Endothelial cell of umbilical vein (primary cell): Measurements from ENCODE around the gene TMEM131. TPM values are rescaled to one million over a fixed set of nuclear protein-coding genes. Genes with fewer than 3 reads are reported as not detected.

ENCODE experiments used
- BruUV-seq: library from RNA; stranded (reverse); fragments of 400-500 nt; replicated peaks from 2 replicates; lab custom pipeline; 2021; lab: Mats Ljungman, UMichigan
- CTCF ChIA-PET: fragments of 300-600, 350-600 bp; sonication (Branson Sonifier 250); formaldehyde crosslinking; loops from one replicate; lab custom pipeline; 2021; ENCODE audit warnings: antibody characterized with exemption, inconsistent platforms; lab: Charles Lee
- POLR2A ChIA-PET: fragments of 300-600, 350-600 bp; sonication (Branson Sonifier 250); formaldehyde crosslinking; loops from one replicate; lab custom pipeline; 2021; ENCODE audit warnings: antibody characterized with exemption, inconsistent platforms; lab: Charles Lee
- DNase-seq: peaks from one replicate; pipeline ENCODE4 v3.0.0-alpha.2; 2011; ENCODE audit warnings: low read depth, low spot score
- FAIRE-seq: peaks from 2 replicates; lab custom pipeline; 2011; peaks lifted over from hg19 to GRCh38; lab: Jason Lieb, UNC
- H2AFZ ChIP-seq: 2 replicates; pipeline ENCODE4 v1.6.0; 2012; ENCODE audit warnings: low read depth, low read length, control low read depth, inconsistent platforms
- H3K27ac ChIP-seq: 2 replicates; pipeline ENCODE4 v1.5.1; 2011; ENCODE audit warnings: low read depth, mild to moderate bottlenecking, control low read depth, low read length, moderate library complexity; ENCODE audit not compliant: insufficient read depth
- H3K27me3 ChIP-seq, 2 experiments: 2 replicates each; pipeline versions ENCODE4 v1.6.0 to v1.6.1; 2011; ENCODE audit warnings: low read length in 2 of 2, mixed read lengths in 1 of 2; ENCODE audit not compliant: control insufficient read depth in 2 of 2, insufficient read depth in 2 of 2
- H3K36me3 ChIP-seq, 2 experiments: 2 replicates in 1 of 2; 3 replicates in 1 of 2; pipeline ENCODE4 v1.5.1; 2011; ENCODE audit warnings: low read length in 2 of 2, mild to moderate bottlenecking in 1 of 2, moderate library complexity in 1 of 2; ENCODE audit not compliant: control insufficient read depth in 2 of 2, insufficient read depth in 2 of 2; ENCODE audit errors: extremely low read depth in 1 of 2
- H3K4me1 ChIP-seq: 3 replicates; pipeline ENCODE4 v1.5.1; 2011; ENCODE audit warnings: mild to moderate bottlenecking, low read length; ENCODE audit not compliant: control insufficient read depth, insufficient read depth; ENCODE audit errors: extremely low read depth
- H3K4me2 ChIP-seq: 2 replicates; pipeline ENCODE4 v1.6.1; 2011; ENCODE audit warnings: low read length, control low read depth, mixed read lengths; ENCODE audit not compliant: insufficient read depth
- H3K4me3 ChIP-seq, 3 experiments: fragments of 200-600 bp in 1 of 3; sonication (generic), shearing (Covaris generic) in 1 of 3; replicated peaks in 1 of 3; 2 replicates each; pipeline ENCODE4 v1.5.1; 2011 to 2016; ENCODE audit warnings: control low read depth in 3 of 3, low read length in 3 of 3, mild to moderate bottlenecking in 2 of 3, inconsistent platforms in 1 of 3, low read depth in 1 of 3, moderate library complexity in 1 of 3; ENCODE audit not compliant: insufficient read depth in 1 of 3
- H3K79me2 ChIP-seq: 2 replicates; pipeline ENCODE4 v1.6.0; 2012; ENCODE audit warnings: low read length, inconsistent platforms; ENCODE audit not compliant: control insufficient read depth, insufficient read depth
- H3K9ac ChIP-seq: replicated peaks from 2 replicates; pipeline ENCODE3; 2011; ENCODE audit warnings: low read length, control low read depth; ENCODE audit not compliant: insufficient read depth; ENCODE audit errors: extremely low read depth
- H3K9me1 ChIP-seq: replicated peaks from 3 replicates; pipeline ENCODE4 v1.6.0; 2011; ENCODE audit warnings: mild to moderate bottlenecking, low read length; ENCODE audit not compliant: control insufficient read depth, insufficient read depth; ENCODE audit errors: extremely low read depth
- H3K9me3 ChIP-seq: replicated peaks from 2 replicates; pipeline ENCODE4 v1.5.1; 2012; ENCODE audit warnings: low read length, inconsistent platforms; ENCODE audit not compliant: control insufficient read depth, insufficient read depth
- H4K20me1 ChIP-seq: replicated peaks from 2 replicates; pipeline ENCODE3; 2011; ENCODE audit warnings: mild to moderate bottlenecking, low read length; ENCODE audit not compliant: control insufficient read depth, insufficient read depth; ENCODE audit errors: extremely low read depth
- EZH2 ChIP-seq: IDR thresholded peaks from 2 replicates; pipeline ENCODE4 v1.6.1; 2012; ENCODE audit warnings: borderline replicate concordance, low read depth, mild to moderate bottlenecking, moderate library complexity, low read length, inconsistent platforms; ENCODE audit not compliant: severe bottlenecking
- FOS ChIP-seq: IDR thresholded peaks from 2 replicates; pipeline ENCODE4 v1.6.1; 2011; ENCODE audit warnings: mild to moderate bottlenecking, low read length, moderate library complexity, borderline replicate concordance; ENCODE audit not compliant: insufficient read depth
- GATA2 ChIP-seq: IDR thresholded peaks from 2 replicates; pipeline ENCODE4 v1.7.0; 2011; ENCODE audit warnings: low read depth, mild to moderate bottlenecking, moderate library complexity, mixed read lengths, low read length; ENCODE audit not compliant: insufficient read length, insufficient read depth
- JUN ChIP-seq: IDR thresholded peaks from 2 replicates; pipeline ENCODE4 v1.6.1; 2011; ENCODE audit warnings: borderline replicate concordance, low read depth; ENCODE audit not compliant: insufficient read length, insufficient read depth
- MAX ChIP-seq: IDR thresholded peaks from 2 replicates; pipeline ENCODE4 v1.6.1; 2011; ENCODE audit not compliant: insufficient read depth, insufficient read length
- MYC ChIP-seq: IDR thresholded peaks from one replicate; pipeline ENCODE4 v1.6.1; 2011; ENCODE audit warnings: mild to moderate bottlenecking, low read depth, low read length
- POLR2A ChIP-seq: IDR thresholded peaks from 2 replicates; pipeline ENCODE4 v1.6.1; 2012; ENCODE audit warnings: low read depth, mild to moderate bottlenecking, control low read depth, low read length
- POLR2AphosphoS5 ChIP-seq: IDR thresholded peaks from 2 replicates; pipeline ENCODE4 v1.6.1; 2012; ENCODE audit warnings: low read depth, mild to moderate bottlenecking, control low read depth, low read length, moderate library complexity; ENCODE audit not compliant: insufficient read depth
- dilution Hi-C: fragments of 300-500 bp; cut with MboI; formaldehyde crosslinking; loops from one replicate; pipeline ENCODE4 v1.15.0; 2019; ENCODE audit warnings: low sequenced_read_pairs; ENCODE audit not compliant: extremely low pct_ligation_motif_present
- intact Hi-C: fragments of 100-400 bp; cut with micrococcal nuclease; formaldehyde crosslinking; loops from one replicate; pipeline ENCODE4 v1.10.0; 2022
- polyA plus RNA-seq, 4 experiments: library from polyadenylated mRNA; depleted of rRNA in 3 of 4; stranded (reverse) in 3 of 4; unstranded in 1 of 4; fragments of >200 nt; gene quantifications; 2 replicates each; pipeline versions ENCODE4 v1.2.1 to v1.2.3, GENCODE V29; 2011 to 2012; ENCODE audit warnings: missing spikeins in 1 of 4
- total RNA-seq: library from RNA; stranded (reverse); gene quantifications from 2 replicates; pipeline ENCODE4 v1.2.3, GENCODE V29; 2021
- TF ChIP-seq, protein P1 (sequence below), 2 donors: IDR thresholded peaks; 1 replicate in 1 of 2; 2 replicates in 1 of 2; pipeline ENCODE4 v1.5.1; 2011; ENCODE audit warnings: low read length in 2 of 2, mild to moderate bottlenecking in 2 of 2, moderate library complexity in 2 of 2, control low read depth in 1 of 2, inconsistent platforms in 1 of 2, low read depth in 1 of 2; ENCODE audit not compliant: insufficient read depth in 1 of 2; ENCODE audit errors: extremely low read depth in 1 of 2

Gene TMEM131
- total and polyA plus RNA-seq, 2 donors (not counting 3 experiments of a cell fraction or from before 2014, with no cell fraction given) = 12.2 to 28.6 TPM

GRCh38 chr2:97718942-97719341 lies 276.8 kb downstream of the TMEM131 start:
- no peak overlapping the region for H2AFZ ChIP-seq
- dilution Hi-C loops (no loop called here), intact Hi-C loops (no loop called here)
- H3K79me2 ChIP-seq = no peaks in the 10 kb centered on the region
- FAIRE-seq = no peak
- no peak overlapping the region for H3K4me3 ChIP-seq
- H3K36me3 ChIP-seq = no peaks in the 10 kb centered on the region
- no peak overlapping the region for H3K27ac ChIP-seq
- CTCF ChIA-PET = interaction anchor here (1.1 to 1.4 kb wide), 3 partner anchors 9 to 19 kb away, joined by 3 to 4 read pairs (median 3); no protein-coding TSS in a partner anchor
- H3K27me3 ChIP-seq = no peaks in the 10 kb centered on the region
- H3K9me1 ChIP-seq = no peaks in the 10 kb centered on the region
- H3K4me2 ChIP-seq = no peak overlapping the region
- no peak for DNase-seq
- H3K9me3 ChIP-seq = no peaks in the 10 kb centered on the region
- no peak overlapping the region for H3K9ac ChIP-seq
- TF ChIP-seq POLR2AphosphoS5 (no peak), POLR2A (no peak), JUN (no peak), MYC (no peak), EZH2 (no peak), FOS (no peak), GATA2 (no peak), MAX (no peak)
- TF ChIP-seq, protein P1, sequence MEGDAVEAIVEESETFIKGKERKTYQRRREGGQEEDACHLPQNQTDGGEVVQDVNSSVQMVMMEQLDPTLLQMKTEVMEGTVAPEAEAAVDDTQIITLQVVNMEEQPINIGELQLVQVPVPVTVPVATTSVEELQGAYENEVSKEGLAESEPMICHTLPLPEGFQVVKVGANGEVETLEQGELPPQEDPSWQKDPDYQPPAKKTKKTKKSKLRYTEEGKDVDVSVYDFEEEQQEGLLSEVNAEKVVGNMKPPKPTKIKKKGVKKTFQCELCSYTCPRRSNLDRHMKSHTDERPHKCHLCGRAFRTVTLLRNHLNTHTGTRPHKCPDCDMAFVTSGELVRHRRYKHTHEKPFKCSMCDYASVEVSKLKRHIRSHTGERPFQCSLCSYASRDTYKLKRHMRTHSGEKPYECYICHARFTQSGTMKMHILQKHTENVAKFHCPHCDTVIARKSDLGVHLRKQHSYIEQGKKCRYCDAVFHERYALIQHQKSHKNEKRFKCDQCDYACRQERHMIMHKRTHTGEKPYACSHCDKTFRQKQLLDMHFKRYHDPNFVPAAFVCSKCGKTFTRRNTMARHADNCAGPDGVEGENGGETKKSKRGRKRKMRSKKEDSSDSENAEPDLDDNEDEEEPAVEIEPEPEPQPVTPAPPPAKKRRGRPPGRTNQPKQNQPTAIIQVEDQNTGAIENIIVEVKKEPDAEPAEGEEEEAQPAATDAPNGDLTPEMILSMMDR (IDR thresholded peaks at IDR 0.05; ENCODE audit: extremely low read depth in 1 of 2, insufficient read depth in 1 of 2, low read depth in 1 of 2, low read length in 2 of 2) = no peak
- no TSS peak for BruUV-seq
- POLR2A ChIA-PET = no interaction called here
- H3K4me1 ChIP-seq = no peaks in the 10 kb centered on the region
- H4K20me1 ChIP-seq = no peaks in the 10 kb centered on the region
